OCI-LY3 (cell line): ENCODE measurements around the gene TBX19.

Source experiments
- EZH2phosphoT487 ChIP-seq: fragments of 200-600 bp; shearing (Covaris generic); IDR thresholded peaks from 2 replicates; pipeline ENCODE4 v1.6.1; 2018; ENCODE audit warnings: antibody characterized with exemption, mixed run types, low read depth
- TF ChIP-seq, protein P1 (sequence below): fragments of 200-600, 300-600 bp; sonication (generic); IDR thresholded peaks from 2 replicates; pipeline ENCODE4 v1.5.1; 2014; ENCODE audit warnings: antibody characterized with exemption, low read length, low read depth

DNA sequence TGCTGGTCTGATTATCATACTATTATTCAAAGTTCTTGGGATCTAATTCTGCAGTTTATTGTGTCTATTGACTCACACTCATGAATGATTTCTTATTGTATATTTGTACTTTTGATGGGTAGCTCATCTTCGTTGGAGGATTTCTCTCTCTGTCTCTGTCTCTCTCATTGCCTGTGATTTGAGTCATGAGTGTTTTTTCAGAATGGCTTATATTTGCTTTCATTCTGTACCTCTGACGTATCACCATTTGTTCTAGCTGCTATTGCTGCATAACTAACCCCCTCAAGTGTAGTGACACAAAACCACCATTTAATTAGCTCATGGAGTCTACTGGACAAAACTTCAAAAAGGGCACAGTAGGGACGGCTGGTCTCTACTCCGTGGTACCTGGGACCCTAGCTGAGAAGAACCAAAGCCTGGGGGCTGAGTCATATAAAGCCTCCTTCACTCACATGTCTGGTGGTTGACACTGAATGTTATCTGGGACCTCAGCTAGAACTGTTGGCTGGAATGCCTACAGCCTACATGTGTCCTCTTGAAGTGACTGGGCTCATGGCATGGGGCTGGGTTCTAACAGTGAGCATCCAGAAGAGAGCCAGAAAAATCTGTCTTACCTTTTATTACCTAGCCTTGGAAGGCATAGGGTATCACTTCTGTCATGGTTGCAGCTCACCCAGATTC, 44.2 kb downstream of the TBX19 start:
- TF ChIP-seq, protein P1, sequence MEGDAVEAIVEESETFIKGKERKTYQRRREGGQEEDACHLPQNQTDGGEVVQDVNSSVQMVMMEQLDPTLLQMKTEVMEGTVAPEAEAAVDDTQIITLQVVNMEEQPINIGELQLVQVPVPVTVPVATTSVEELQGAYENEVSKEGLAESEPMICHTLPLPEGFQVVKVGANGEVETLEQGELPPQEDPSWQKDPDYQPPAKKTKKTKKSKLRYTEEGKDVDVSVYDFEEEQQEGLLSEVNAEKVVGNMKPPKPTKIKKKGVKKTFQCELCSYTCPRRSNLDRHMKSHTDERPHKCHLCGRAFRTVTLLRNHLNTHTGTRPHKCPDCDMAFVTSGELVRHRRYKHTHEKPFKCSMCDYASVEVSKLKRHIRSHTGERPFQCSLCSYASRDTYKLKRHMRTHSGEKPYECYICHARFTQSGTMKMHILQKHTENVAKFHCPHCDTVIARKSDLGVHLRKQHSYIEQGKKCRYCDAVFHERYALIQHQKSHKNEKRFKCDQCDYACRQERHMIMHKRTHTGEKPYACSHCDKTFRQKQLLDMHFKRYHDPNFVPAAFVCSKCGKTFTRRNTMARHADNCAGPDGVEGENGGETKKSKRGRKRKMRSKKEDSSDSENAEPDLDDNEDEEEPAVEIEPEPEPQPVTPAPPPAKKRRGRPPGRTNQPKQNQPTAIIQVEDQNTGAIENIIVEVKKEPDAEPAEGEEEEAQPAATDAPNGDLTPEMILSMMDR, result no peak
- no peak for TF ChIP-seq EZH2phosphoT487
